ENCODE results near the gene ENOX1. TPM values are rescaled to one million over a fixed set of nuclear protein-coding genes. Genes with fewer than 3 reads are reported as not detected.

ENOX1 gene
- polyA plus RNA-seq, 2 of the 4 experiments (the other 2 are of a cell fraction) = 0.28 to 0.41 TPM

- TF ChIP-seq BHLHE40 (IDR thresholded peaks at IDR 0.05; ENCODE audit: low read depth, low read length) = no peak
- TF ChIP-seq NR3C1 (IDR thresholded peaks at IDR 0.05) = no peak
- TF ChIP-seq CEBPB (IDR thresholded peaks at IDR 0.05) = no peak
- TF ChIP-seq MYC (IDR thresholded peaks at IDR 0.05; ENCODE audit: borderline replicate concordance, low read length) = no peak
Measured at GRCh38 chr13:43273362-43273761, 513.4 kb downstream of the ENOX1 start (continued).

- FAIRE-seq = no peak
Measured at GRCh38 chr13:43272851-43273250, 513.9 kb downstream of the ENOX1 start.

DNA sequence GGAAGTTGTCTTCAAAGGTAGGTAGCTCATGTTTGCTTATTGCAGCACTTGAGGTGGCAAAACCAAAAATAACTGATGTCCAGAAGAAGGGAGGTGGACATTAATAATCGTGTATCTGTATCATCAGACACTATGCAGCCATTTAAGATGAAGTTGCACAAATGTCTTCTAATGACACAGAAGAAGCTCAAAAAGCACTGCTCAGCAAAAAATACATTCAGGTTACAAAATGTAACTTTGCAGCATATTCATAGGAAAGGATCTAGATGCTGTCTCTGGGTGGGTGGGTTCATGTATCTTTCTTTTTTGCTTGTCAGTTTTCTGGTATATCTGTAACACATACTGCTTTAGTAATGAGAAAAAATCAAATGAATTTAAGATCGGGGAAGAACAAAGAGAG, 515.6 kb downstream of the ENOX1 start:
- peak overlapping the region in 1 of 2 experiments; percentile 82; a peak in 3 of 6 replicates for H3K27ac ChIP-seq
- 93% methylated on average over 2 of the region's 2 CpGs for WGBS (ENCODE audit: missing lambda C conversion rate)
- ATAC-seq (no peak), FAIRE-seq (no peak), DNase-seq (ENCODE audit: low read depth in 1 of 2, low spot score in 1 of 2) (no peak)
- no peaks in the 10 kb centered on the region for H3K9me3 ChIP-seq
- 0 out of 3 replicates have a peak overlapping the region, but pooled peaks have one; percentile 78 for H3K4me2 ChIP-seq
- CTCF ChIA-PET = interaction anchor here (2.0 kb wide), 1 partner anchor 33 kb away, joined by 6 read pairs; no protein-coding TSS in a partner anchor
- peaks cover 32% of the 10 kb centered on the region for H3K4me1 ChIP-seq
- no peak overlapping the region for H3K4me3 ChIP-seq
- TF ChIP-seq MYC (IDR thresholded peaks at IDR 0.05; ENCODE audit: borderline replicate concordance, low read length) (no peak), MAFK (IDR thresholded peaks at IDR 0.05; ENCODE audit: partially characterized antibody) (peak; percentile 78)
- POLR2A ChIA-PET = no interaction called here

More at GRCh38 chr13:43272851-43273250, 513.9 kb downstream of the ENOX1 start:
- TF ChIP-seq MAFK (IDR thresholded peaks at IDR 0.05; ENCODE audit: partially characterized antibody) (no peak), HOXA7 (CRISPR knock-in tag; IDR thresholded peaks at IDR 0.05) (no peak), NFE2L2 (conservative IDR thresholded peaks at IDR 0.05; ENCODE audit: low read length) (no peak), FOSL2 (IDR thresholded peaks at IDR 0.05) (no peak), FOSL2 (CRISPR knock-in tag; IDR thresholded peaks at IDR 0.05) (no peak), ZFP36 (IDR thresholded peaks at IDR 0.05; ENCODE audit: borderline replicate concordance, partially characterized antibody) (no peak), ZNF302 (CRISPR knock-in tag; IDR thresholded peaks at IDR 0.05) (no peak), EHMT2 (IDR thresholded peaks at IDR 0.05; ENCODE audit: low read depth) (no peak), HOXB13 (CRISPR knock-in tag; IDR thresholded peaks at IDR 0.05; ENCODE audit: low read depth) (no peak), JUNB (IDR thresholded peaks at IDR 0.05) (no peak), USF2 (IDR thresholded peaks at IDR 0.05) (no peak), SMC3 (IDR thresholded peaks at IDR 0.05) (no peak), CBX2 (IDR thresholded peaks at IDR 0.05; ENCODE audit: borderline replicate concordance, low read depth) (no peak), RAD21 (conservative IDR thresholded peaks at IDR 0.05 in 1 of 2, IDR thresholded peaks at IDR 0.05 in 1 of 2) (no peak), ESRRA (IDR thresholded peaks at IDR 0.05; ENCODE audit: borderline replicate concordance, low read length) (no peak), TP53 (CRISPR knock-in tag; IDR thresholded peaks at IDR 0.05) (no peak), TFCP2L1 (CRISPR knock-in tag; IDR thresholded peaks at IDR 0.05) (no peak), FOXS1 (CRISPR knock-in tag; IDR thresholded peaks at IDR 0.05) (no peak)
- TF ChIP-seq, protein P1, sequence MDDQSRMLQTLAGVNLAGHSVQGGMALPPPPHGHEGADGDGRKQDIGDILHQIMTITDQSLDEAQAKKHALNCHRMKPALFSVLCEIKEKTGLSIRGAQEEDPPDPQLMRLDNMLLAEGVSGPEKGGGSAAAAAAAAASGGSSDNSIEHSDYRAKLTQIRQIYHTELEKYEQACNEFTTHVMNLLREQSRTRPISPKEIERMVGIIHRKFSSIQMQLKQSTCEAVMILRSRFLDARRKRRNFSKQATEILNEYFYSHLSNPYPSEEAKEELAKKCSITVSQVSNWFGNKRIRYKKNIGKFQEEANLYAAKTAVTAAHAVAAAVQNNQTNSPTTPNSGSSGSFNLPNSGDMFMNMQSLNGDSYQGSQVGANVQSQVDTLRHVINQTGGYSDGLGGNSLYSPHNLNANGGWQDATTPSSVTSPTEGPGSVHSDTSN (IDR thresholded peaks at IDR 0.05) = no peak
- CTCF ChIA-PET = no interaction called here
- no peak for DNase-seq (ENCODE audit: low read depth in 1 of 2, low spot score in 1 of 2)
- H3K9me3 ChIP-seq = no peaks in the 10 kb centered on the region
- POLR2A ChIA-PET = no interaction called here
- 82% methylated on average over 5 of the region's 5 CpGs for WGBS (ENCODE audit: missing lambda C conversion rate)
- no peak overlapping the region for H3K27ac ChIP-seq
- no peak for ATAC-seq
- no peak overlapping the region for H3K4me2 ChIP-seq
- H3K4me3 ChIP-seq = no peak overlapping the region
- peaks cover 30% of the 10 kb centered on the region for H3K4me1 ChIP-seq
